Astrocyte (in vitro differentiated cells and primary cell): Measurements from ENCODE around the gene GDF10. TPM values are rescaled to one million over a fixed set of nuclear protein-coding genes. Genes with fewer than 3 reads are reported as not detected.

ENCODE experiments used
- DNase-seq: peaks from one replicate; pipeline ENCODE4 v3.0.0-alpha.2; 2010; ENCODE audit warnings: low read depth
- FAIRE-seq: peaks from 2 replicates; lab custom pipeline; 2011; peaks lifted over from hg19 to GRCh38; lab: Jason Lieb, UNC
- H2AFZ ChIP-seq: 2 replicates; pipeline ENCODE4 v1.6.0; 2012; ENCODE audit warnings: low read depth, low read length, inconsistent platforms
- H3K27ac ChIP-seq: 2 replicates; pipeline ENCODE4 v1.5.1; 2011; ENCODE audit warnings: low read depth, low read length, inconsistent platforms
- H3K27me3 ChIP-seq: 2 replicates; pipeline ENCODE4 v1.6.0; 2011; ENCODE audit warnings: low read length, inconsistent platforms; ENCODE audit not compliant: insufficient read depth
- H3K36me3 ChIP-seq: 2 replicates; pipeline ENCODE4 v1.5.1; 2011; ENCODE audit warnings: low read length, inconsistent platforms; ENCODE audit not compliant: insufficient read depth
- H3K4me1 ChIP-seq: 2 replicates; pipeline ENCODE4 v1.5.1; 2011; ENCODE audit warnings: low read length, inconsistent platforms; ENCODE audit not compliant: insufficient read depth
- H3K4me2 ChIP-seq: 2 replicates; pipeline ENCODE4 v1.6.0; 2012; ENCODE audit warnings: low read length, inconsistent platforms
- H3K4me3 ChIP-seq: 2 replicates; pipeline ENCODE4 v1.5.1; 2011; ENCODE audit warnings: low read depth, mild to moderate bottlenecking, low read length, inconsistent platforms; ENCODE audit not compliant: insufficient read depth
- H3K79me2 ChIP-seq: 2 replicates; pipeline ENCODE4 v1.6.0; 2012; ENCODE audit warnings: mild to moderate bottlenecking, low read length, inconsistent platforms; ENCODE audit not compliant: insufficient read depth
- H3K9ac ChIP-seq: 2 replicates; pipeline ENCODE4 v1.6.0; 2012; ENCODE audit warnings: mild to moderate bottlenecking, low read length, inconsistent platforms
- H3K9me3 ChIP-seq: 2 replicates; pipeline ENCODE4 v1.5.1; 2012; ENCODE audit warnings: low read depth, mild to moderate bottlenecking, low read length, inconsistent platforms; ENCODE audit not compliant: insufficient read depth
- H4K20me1 ChIP-seq: 2 replicates; pipeline ENCODE4 v1.6.0; 2012; ENCODE audit warnings: low read length, inconsistent platforms; ENCODE audit not compliant: insufficient read depth
- H3K27ac Mint-ChIP-seq: one replicate; pipeline ENCODE4 v1.8.0; 2021; ENCODE audit warnings: mild to moderate bottlenecking, mixed read lengths; ENCODE audit not compliant: unreplicated experiment
- H3K27me3 Mint-ChIP-seq: one replicate; pipeline ENCODE4 v1.8.0; 2021; ENCODE audit warnings: low read depth, mixed read lengths; ENCODE audit not compliant: unreplicated experiment
- H3K36me3 Mint-ChIP-seq: one replicate; pipeline ENCODE4 v1.8.0; 2021; ENCODE audit warnings: low read depth, mixed read lengths; ENCODE audit not compliant: unreplicated experiment
- H3K4me1 Mint-ChIP-seq: one replicate; pipeline ENCODE4 v1.8.0; 2021; ENCODE audit warnings: low read depth, mixed read lengths; ENCODE audit not compliant: unreplicated experiment
- H3K4me3 Mint-ChIP-seq: one replicate; pipeline ENCODE4 v1.8.0; 2021; ENCODE audit warnings: mild to moderate bottlenecking, moderate library complexity, mixed read lengths; ENCODE audit not compliant: unreplicated experiment
- H3K9me3 Mint-ChIP-seq: one replicate; pipeline ENCODE4 v1.8.0; 2021; ENCODE audit warnings: mild to moderate bottlenecking, mixed read lengths; ENCODE audit not compliant: unreplicated experiment
- EZH2 ChIP-seq: IDR thresholded peaks from 2 replicates; pipeline ENCODE4 v1.6.1; 2012; ENCODE audit warnings: mild to moderate bottlenecking, low read length, inconsistent platforms; ENCODE audit not compliant: insufficient read depth
- total RNA-seq: library from RNA; stranded (reverse); gene quantifications from 2 replicates; pipeline ENCODE4 v1.2.1, GENCODE V29; 2021
- TF ChIP-seq, protein P1 (sequence below): IDR thresholded peaks from 2 replicates; pipeline ENCODE4 v1.5.1; 2011; ENCODE audit warnings: low read depth, mild to moderate bottlenecking, inconsistent platforms, low read length, moderate library complexity; ENCODE audit not compliant: insufficient read depth

The GDF10 gene
- total RNA-seq, 1 donor from 2014 or later = 2.2 TPM

DNA sequence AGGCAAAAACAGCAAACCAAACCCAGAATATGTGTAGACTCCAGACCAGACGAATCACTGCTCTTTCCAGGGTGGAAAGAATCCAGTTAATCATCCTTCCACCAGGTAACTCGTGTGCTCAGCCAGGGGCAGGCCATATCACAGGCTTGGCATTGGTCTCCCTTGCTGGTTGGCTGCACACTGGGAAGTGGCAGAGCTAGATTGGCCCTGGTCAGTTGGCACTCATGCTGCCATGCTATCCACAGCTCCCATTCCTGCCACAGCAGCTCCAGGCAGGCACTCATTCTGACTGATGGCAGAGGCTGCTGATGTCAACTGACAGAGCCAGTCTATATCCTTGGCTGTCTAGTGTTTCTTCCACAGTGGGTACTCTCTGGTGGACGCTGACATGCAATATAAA is 9.7 kb upstream of the GDF10 start:
- DNase-seq = no peak
- H2AFZ ChIP-seq = no peak overlapping the region
- Mint-ChIP-seq H3K4me3 (no peak overlapping the region), H3K4me1 (no peaks in the 10 kb centered on the region), H3K27me3 (peaks cover 76% of the 10 kb centered on the region), H3K9me3 (peaks cover 5% of the 10 kb centered on the region), H3K36me3 (no peaks in the 10 kb centered on the region), H3K27ac (no peak overlapping the region)
- no peaks in the 10 kb centered on the region for H3K4me1 ChIP-seq
- H3K9me3 ChIP-seq = no peaks in the 10 kb centered on the region
- H3K36me3 ChIP-seq = no peaks in the 10 kb centered on the region
- H4K20me1 ChIP-seq = no peaks in the 10 kb centered on the region
- TF ChIP-seq EZH2 = no peak
- TF ChIP-seq, protein P1, sequence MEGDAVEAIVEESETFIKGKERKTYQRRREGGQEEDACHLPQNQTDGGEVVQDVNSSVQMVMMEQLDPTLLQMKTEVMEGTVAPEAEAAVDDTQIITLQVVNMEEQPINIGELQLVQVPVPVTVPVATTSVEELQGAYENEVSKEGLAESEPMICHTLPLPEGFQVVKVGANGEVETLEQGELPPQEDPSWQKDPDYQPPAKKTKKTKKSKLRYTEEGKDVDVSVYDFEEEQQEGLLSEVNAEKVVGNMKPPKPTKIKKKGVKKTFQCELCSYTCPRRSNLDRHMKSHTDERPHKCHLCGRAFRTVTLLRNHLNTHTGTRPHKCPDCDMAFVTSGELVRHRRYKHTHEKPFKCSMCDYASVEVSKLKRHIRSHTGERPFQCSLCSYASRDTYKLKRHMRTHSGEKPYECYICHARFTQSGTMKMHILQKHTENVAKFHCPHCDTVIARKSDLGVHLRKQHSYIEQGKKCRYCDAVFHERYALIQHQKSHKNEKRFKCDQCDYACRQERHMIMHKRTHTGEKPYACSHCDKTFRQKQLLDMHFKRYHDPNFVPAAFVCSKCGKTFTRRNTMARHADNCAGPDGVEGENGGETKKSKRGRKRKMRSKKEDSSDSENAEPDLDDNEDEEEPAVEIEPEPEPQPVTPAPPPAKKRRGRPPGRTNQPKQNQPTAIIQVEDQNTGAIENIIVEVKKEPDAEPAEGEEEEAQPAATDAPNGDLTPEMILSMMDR = no peak
- no peak overlapping the region for H3K4me3 ChIP-seq
- H3K4me2 ChIP-seq = no peak overlapping the region
- peaks cover 12% of the 10 kb centered on the region for H3K27me3 ChIP-seq
- H3K27ac ChIP-seq = no peak overlapping the region
- H3K79me2 ChIP-seq = no peaks in the 10 kb centered on the region
- no peak overlapping the region for H3K9ac ChIP-seq
- no peak for FAIRE-seq

DNA sequence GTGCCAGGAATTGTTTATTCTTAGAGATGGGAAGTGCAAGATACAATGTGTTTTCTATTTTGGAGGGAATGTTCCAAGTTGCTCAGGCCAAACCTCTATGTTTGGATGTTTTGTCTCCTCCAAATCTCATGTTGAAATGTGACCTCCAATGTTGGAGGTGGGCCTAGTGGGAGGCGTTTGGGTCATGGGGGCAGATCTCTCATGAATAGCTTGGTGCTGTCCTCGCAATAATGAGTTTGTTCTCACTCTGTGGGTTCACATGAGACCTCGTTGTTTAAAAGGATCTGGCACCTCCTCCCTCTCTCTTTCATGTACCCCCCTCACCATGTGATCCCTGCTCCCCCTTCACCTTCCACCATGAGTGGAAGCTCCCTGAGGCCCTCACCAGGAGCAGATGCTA is 8.3 kb upstream of the GDF10 start:
- H3K36me3 Mint-ChIP-seq = no peaks in the 10 kb centered on the region
- Histone ChIP-seq H4K20me1 (no peaks in the 10 kb centered on the region), H2AFZ (no peak overlapping the region), H3K4me2 (no peak overlapping the region), H3K4me1 (no peaks in the 10 kb centered on the region), H3K4me3 (no peak overlapping the region), H3K27me3 (peaks cover 20% of the 10 kb centered on the region), H3K9me3 (no peaks in the 10 kb centered on the region), H3K79me2 (no peaks in the 10 kb centered on the region), H3K27ac (no peak overlapping the region), H3K9ac (no peak overlapping the region), H3K36me3 (no peaks in the 10 kb centered on the region)
- H3K27ac Mint-ChIP-seq = no peak overlapping the region
- DNase-seq (no peak), FAIRE-seq (no peak)
- no peaks in the 10 kb centered on the region for H3K4me1 Mint-ChIP-seq
- no peak overlapping the region for H3K4me3 Mint-ChIP-seq
- no peaks in the 10 kb centered on the region for H3K9me3 Mint-ChIP-seq
- peaks cover 69% of the 10 kb centered on the region for H3K27me3 Mint-ChIP-seq
- TF ChIP-seq, protein P1 = no peak
- no peak for TF ChIP-seq EZH2

DNA sequence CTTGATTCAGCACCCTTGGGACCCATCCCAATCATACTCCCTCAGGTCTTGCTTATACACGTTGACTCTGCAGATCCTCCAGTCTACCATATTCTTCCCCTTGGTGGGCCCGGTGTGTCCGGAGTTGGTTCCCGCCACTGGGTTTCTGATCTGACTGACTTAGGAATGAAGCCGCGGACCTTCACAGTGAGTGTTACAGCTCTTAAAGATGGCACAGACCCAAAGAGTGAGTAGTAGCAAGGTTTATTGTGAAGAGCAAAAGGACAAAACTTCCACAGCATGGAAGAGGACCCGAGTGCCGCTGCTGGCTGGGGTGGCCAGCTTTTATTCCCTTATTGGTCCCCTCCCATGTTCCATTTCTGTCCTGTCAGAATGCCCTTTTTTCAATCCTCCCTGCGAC is 5.9 kb upstream of the GDF10 start:
- FAIRE-seq = no peak
- peaks cover 31% of the 10 kb centered on the region for H3K27me3 ChIP-seq

More for the DNA sequence above, 5.9 kb upstream of the GDF10 start:
- no peaks in the 10 kb centered on the region for H3K9me3 Mint-ChIP-seq
- no peak overlapping the region for H3K4me3 Mint-ChIP-seq
- H3K9ac ChIP-seq = no peak overlapping the region
- H3K9me3 ChIP-seq = no peaks in the 10 kb centered on the region
- no peaks in the 10 kb centered on the region for H4K20me1 ChIP-seq
- no peak for TF ChIP-seq EZH2
- TF ChIP-seq, protein P1 = no peak
- H3K4me1 ChIP-seq = no peaks in the 10 kb centered on the region
- peaks cover 75% of the 10 kb centered on the region for H3K27me3 Mint-ChIP-seq
- no peak overlapping the region for H3K4me2 ChIP-seq
- no peaks in the 10 kb centered on the region for H3K36me3 Mint-ChIP-seq
- no peak overlapping the region for H3K27ac ChIP-seq
- no peak overlapping the region for H3K4me3 ChIP-seq
- H2AFZ ChIP-seq = no peak overlapping the region
- DNase-seq = no peak
- no peaks in the 10 kb centered on the region for H3K79me2 ChIP-seq
- no peaks in the 10 kb centered on the region for H3K4me1 Mint-ChIP-seq
- no peaks in the 10 kb centered on the region for H3K36me3 ChIP-seq
- H3K27ac Mint-ChIP-seq = no peak overlapping the region
